Bronchial epithelial cell (primary cell): ENCODE data around the gene RBM20. TPM values are rescaled to one million over a fixed set of nuclear protein-coding genes. Genes with fewer than 3 reads are reported as not detected.

ENCODE experiments used
- DNase-seq: peaks from one replicate; pipeline ENCODE4 v3.0.0-alpha.2; 2010; ENCODE audit warnings: low read depth
- FAIRE-seq: peaks from 2 replicates; lab custom pipeline; 2011; peaks lifted over from hg19 to GRCh38; lab: Jason Lieb, UNC
- H3K27me3 ChIP-seq: 2 replicates; pipeline ENCODE4 v1.5.1; 2011; ENCODE audit warnings: low read length; ENCODE audit not compliant: control insufficient read depth, insufficient read depth
- H3K36me3 ChIP-seq: 2 replicates; pipeline ENCODE4 v1.5.1; 2011; ENCODE audit warnings: low read length; ENCODE audit not compliant: control insufficient read depth, insufficient read depth
- H3K4me3 ChIP-seq: 2 replicates; pipeline ENCODE4 v1.5.1; 2011; ENCODE audit warnings: mild to moderate bottlenecking, low read depth, low read length, control low read depth
- total RNA-seq: library from RNA; depleted of rRNA; stranded (reverse); fragments of >200 nt; gene quantifications from 2 replicates; pipeline ENCODE4 v1.2.1, GENCODE V29; 2014
- TF ChIP-seq, protein P1 (sequence below): IDR thresholded peaks from 2 replicates; pipeline ENCODE4 v1.5.1; 2011; ENCODE audit warnings: mild to moderate bottlenecking, moderate library complexity, low read length, control low read depth, inconsistent platforms; ENCODE audit not compliant: insufficient read depth, severe bottlenecking

RBM20 gene
- total RNA-seq, 1 donor from 2014 or later: not detected

DNA sequence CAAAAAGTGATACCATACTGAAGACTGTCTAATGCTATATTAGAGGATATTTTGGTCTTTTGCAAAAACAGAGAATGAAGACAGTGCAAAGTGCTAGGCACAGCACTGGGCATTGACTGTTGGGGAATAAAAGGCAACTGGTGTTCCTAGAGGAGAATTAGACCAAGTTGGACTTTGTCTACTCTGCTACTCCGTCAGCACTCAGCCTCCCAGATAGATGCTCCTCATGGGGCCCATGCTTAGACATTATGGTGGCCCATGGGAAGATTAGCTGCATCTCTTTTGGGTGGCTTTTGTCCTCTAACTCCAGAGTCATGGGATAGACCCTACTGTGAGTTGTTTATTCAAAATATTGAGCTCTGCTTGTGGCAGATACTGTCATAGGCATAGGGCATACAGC lies 113.5 kb downstream of the RBM20 start:
- Histone ChIP-seq H3K4me3 (no peak overlapping the region), H3K27me3 (no peaks in the 10 kb centered on the region), H3K36me3 (no peaks in the 10 kb centered on the region)
- FAIRE-seq (no peak), DNase-seq (no peak)
- TF ChIP-seq, protein P1, sequence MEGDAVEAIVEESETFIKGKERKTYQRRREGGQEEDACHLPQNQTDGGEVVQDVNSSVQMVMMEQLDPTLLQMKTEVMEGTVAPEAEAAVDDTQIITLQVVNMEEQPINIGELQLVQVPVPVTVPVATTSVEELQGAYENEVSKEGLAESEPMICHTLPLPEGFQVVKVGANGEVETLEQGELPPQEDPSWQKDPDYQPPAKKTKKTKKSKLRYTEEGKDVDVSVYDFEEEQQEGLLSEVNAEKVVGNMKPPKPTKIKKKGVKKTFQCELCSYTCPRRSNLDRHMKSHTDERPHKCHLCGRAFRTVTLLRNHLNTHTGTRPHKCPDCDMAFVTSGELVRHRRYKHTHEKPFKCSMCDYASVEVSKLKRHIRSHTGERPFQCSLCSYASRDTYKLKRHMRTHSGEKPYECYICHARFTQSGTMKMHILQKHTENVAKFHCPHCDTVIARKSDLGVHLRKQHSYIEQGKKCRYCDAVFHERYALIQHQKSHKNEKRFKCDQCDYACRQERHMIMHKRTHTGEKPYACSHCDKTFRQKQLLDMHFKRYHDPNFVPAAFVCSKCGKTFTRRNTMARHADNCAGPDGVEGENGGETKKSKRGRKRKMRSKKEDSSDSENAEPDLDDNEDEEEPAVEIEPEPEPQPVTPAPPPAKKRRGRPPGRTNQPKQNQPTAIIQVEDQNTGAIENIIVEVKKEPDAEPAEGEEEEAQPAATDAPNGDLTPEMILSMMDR: no peak

DNA sequence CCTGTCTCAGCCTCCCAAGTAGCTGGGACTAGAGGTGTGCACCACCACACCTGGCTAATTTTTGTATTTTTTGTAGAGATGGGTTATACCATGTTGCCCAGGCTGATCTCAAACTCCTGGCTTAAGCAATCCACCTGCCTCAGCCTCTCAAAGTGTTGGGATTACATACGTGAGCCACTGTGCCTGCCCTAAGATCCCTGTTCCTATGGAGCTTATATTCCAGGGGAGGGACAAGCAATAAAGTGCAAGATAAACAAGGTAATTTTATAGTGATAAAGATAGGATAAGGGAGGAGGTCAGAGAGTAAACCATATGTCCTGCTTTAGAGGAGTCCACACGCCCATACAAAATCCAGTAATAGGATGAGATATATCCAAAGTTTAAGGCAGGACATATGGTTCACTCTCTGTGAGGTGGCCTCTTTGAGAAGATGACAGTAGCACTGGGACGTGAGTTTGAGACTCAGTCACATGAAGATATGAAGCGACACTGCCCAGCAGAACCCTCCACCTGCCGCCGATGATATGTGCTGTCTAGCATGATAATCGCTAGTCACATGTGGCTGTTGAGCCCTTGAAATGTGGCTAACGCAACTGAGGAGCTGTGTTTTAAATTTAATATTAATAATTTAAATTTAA lies 114.1 kb downstream of the RBM20 start:
- TF ChIP-seq, protein P1: no peak
- Histone ChIP-seq H3K4me3 (no peak overlapping the region), H3K27me3 (no peaks in the 10 kb centered on the region), H3K36me3 (no peaks in the 10 kb centered on the region)
- FAIRE-seq (no peak), DNase-seq (no peak)

DNA sequence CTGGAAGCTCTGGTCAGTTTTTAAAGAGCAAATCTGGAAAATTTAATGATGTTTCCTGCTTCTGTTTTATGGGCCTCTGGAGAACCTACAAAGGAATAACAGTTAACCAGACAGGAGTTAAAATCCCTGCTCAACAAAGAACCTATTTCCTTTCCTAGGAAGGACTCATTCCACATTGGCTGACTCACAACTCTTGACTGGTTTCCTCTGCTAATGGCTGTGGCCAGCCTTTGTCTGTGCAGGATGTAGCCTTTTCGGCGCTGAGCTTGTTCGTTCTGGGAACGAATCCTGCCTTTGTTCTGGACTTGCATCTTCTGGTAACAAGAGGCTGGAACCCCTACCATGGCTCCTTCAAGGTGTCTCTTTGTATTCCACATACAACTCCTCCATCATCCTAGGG lies 114.8 kb downstream of the RBM20 start:
- no peaks in the 10 kb centered on the region for H3K27me3 ChIP-seq
- H3K4me3 ChIP-seq: no peak overlapping the region
- peak; percentile 89 for FAIRE-seq
- DNase-seq: peak; percentile 67
- H3K36me3 ChIP-seq: no peaks in the 10 kb centered on the region
- TF ChIP-seq, protein P1: no peak

DNA sequence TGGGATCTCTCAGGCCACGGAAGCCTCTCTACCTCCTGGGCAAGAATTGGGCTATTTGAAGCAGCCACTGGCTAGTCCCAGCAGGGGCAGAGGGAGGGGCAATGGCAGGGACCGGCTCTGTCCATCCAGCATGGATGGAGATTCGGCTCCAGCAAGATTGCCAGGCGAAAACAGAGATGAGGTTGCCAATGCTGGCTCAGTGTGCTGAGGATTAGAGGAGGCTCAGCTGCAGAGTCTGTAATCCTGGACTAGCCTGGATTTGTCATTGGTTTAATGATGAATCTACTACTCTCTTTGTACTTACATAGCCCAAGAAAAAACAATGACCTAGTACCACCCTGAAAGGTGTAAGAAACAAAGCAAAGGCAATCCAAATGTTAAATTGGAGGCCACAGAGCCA lies 115.4 kb downstream of the RBM20 start:
- TF ChIP-seq, protein P1: no peak
- DNase-seq: no peak
- no peak for FAIRE-seq
- Histone ChIP-seq H3K27me3 (no peaks in the 10 kb centered on the region), H3K4me3 (no peak overlapping the region), H3K36me3 (no peaks in the 10 kb centered on the region)

DNA sequence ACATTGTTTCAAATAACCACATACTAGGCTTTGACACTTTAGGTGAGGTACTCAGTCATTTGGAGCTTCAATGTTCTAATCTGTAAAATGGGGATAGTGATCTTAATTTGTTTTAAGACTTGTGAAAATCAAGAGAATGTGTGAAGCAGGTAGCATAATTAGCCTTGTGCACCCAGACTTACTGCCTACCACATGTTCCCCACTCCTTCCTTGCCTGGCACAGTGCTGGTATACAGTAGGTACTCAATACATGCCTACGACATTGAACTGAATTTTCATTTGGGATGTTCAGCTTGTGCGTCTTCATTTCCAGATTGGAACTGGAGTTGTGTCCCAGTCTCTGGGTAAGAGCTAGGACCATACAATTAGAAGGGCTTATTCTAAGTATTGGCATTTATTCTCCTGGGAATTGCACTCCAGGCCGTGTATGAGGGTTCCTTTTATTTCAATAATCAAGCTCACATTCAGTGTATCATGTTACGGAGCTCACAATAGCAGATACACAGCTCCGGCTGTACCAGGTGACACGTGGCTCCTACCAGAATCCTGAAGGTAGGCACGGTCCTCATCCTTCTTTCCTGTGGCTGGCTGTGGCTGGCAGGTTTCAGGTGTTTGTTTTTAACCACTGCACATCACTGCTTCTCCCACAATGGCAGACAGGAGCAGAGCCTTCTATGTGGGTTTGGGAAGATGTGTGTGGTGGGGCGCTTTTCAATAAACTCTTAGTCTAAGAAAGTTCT lies 118.1 kb downstream of the RBM20 start:
- Histone ChIP-seq H3K27me3 (no peaks in the 10 kb centered on the region), H3K36me3 (no peaks in the 10 kb centered on the region), H3K4me3 (no peak overlapping the region)
- TF ChIP-seq, protein P1: no peak
- no peak for FAIRE-seq
- no peak for DNase-seq

DNA sequence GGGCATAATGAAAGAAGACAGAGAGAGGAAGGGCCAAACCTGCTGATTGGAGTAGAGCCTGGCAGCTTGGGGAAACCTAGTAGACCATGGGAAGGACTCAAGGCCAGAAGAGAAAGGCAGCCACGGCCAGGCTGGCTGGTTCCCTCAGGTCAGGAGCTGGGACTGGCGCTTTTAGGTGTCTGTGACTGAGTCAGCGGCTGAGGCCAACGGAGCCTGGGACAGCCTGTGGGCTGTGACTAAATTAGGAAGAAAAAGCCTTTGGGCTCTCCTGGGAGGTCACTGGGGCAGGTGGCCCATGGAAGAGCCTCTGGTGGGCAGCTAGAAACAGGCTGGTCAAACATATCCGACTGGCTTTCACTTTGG lies 118.7 kb downstream of the RBM20 start:
- DNase-seq: no peak
- no peaks in the 10 kb centered on the region for H3K36me3 ChIP-seq
- no peak overlapping the region for H3K4me3 ChIP-seq
- TF ChIP-seq, protein P1: no peak
- no peaks in the 10 kb centered on the region for H3K27me3 ChIP-seq
- no peak for FAIRE-seq
